ENCODE data around the gene PLEKHO2. TPM values are rescaled to one million over a fixed set of nuclear protein-coding genes. Genes with fewer than 3 reads are reported as not detected.

Gene PLEKHO2
- total and polyA plus RNA-seq, 2 experiments from 2014 or later, result 12.7 to 15.1 TPM

- no peak for DNase-seq (ENCODE audit: low spot score)
- Histone ChIP-seq H4K20me1 (ENCODE audit: insufficient read depth, poor library complexity, severe bottlenecking) (peaks cover 6% of the 10 kb centered on the region), H3K27me3 (no peaks in the 10 kb centered on the region), H3K4me1 (ENCODE audit: insufficient read depth) (peaks cover 25% of the 10 kb centered on the region), H3K9me3 (ENCODE audit: low read depth) (no peaks in the 10 kb centered on the region), H3K4me3 (peak overlapping the region; percentile 53), H3K9me2 (replicated peaks; ENCODE audit: insufficient read depth) (no peaks in the 10 kb centered on the region), H2AFZ (peak overlapping the region; percentile 78), H3K36me3 (replicated peaks; ENCODE audit: insufficient read depth, low read depth) (no peaks in the 10 kb centered on the region), H3K27ac (peak overlapping the region; percentile 87), H3K79me2 (peaks cover 38% of the 10 kb centered on the region), H3K4me2 (peak overlapping the region; percentile 94)
- TF ChIP-seq EZH2 (IDR thresholded peaks at IDR 0.05; ENCODE audit: borderline replicate concordance) (no peak), CTCF (IDR thresholded peaks at IDR 0.05; ENCODE audit: poor library complexity) (no peak), EZH2phosphoT487 (IDR thresholded peaks at IDR 0.05; ENCODE audit: low read depth, severe bottlenecking, unreplicated experiment) (no peak)
- WGBS (ENCODE audit: low lambda C conversion rate, missing lambda C conversion rate), result 4% methylated on average over 12 of the region's 12 CpGs
These were observed 713 bp upstream of the PLEKHO2 start for GRCh38 chr15:64841060-64841343.

GRCh38 chr15:64842096-64842939 is 603 bp downstream of the PLEKHO2 start:
- DNase-seq (ENCODE audit: low spot score), result no peak
- Histone ChIP-seq H3K79me2 (peaks cover 51% of the 10 kb centered on the region), H2AFZ (peak overlapping the region; percentile 56), H3K4me2 (peak overlapping the region; percentile 94), H3K4me1 (ENCODE audit: insufficient read depth) (peaks cover 25% of the 10 kb centered on the region), H4K20me1 (ENCODE audit: insufficient read depth, poor library complexity, severe bottlenecking) (peaks cover 6% of the 10 kb centered on the region), H3K36me3 (replicated peaks; ENCODE audit: insufficient read depth, low read depth) (no peaks in the 10 kb centered on the region), H3K27me3 (no peaks in the 10 kb centered on the region), H3K27ac (peak overlapping the region; percentile 82), H3K4me3 (peak overlapping the region; percentile 87), H3K9me3 (ENCODE audit: low read depth) (no peaks in the 10 kb centered on the region), H3K9me2 (replicated peaks; ENCODE audit: insufficient read depth) (no peaks in the 10 kb centered on the region)
- 20% methylated on average over 19 of the region's 26 CpGs for WGBS (ENCODE audit: low lambda C conversion rate, missing lambda C conversion rate)
- TF ChIP-seq CTCF (IDR thresholded peaks at IDR 0.05; ENCODE audit: poor library complexity) (no peak), EZH2 (IDR thresholded peaks at IDR 0.05; ENCODE audit: borderline replicate concordance) (no peak)

GRCh38 chr15:64842986-64843561 is 1.4 kb downstream of the PLEKHO2 start:
- Histone ChIP-seq H3K36me3 (replicated peaks; ENCODE audit: insufficient read depth, low read depth) (no peaks in the 10 kb centered on the region), H4K20me1 (ENCODE audit: insufficient read depth, poor library complexity, severe bottlenecking) (peaks cover 6% of the 10 kb centered on the region), H3K27me3 (no peaks in the 10 kb centered on the region), H3K9me3 (ENCODE audit: low read depth) (no peaks in the 10 kb centered on the region), H3K27ac (peak overlapping the region; percentile 82), H3K4me3 (no peak overlapping the region), H3K4me1 (ENCODE audit: insufficient read depth) (peaks cover 25% of the 10 kb centered on the region), H3K79me2 (peaks cover 59% of the 10 kb centered on the region), H3K4me2 (peak overlapping the region; percentile 94), H3K9me2 (replicated peaks; ENCODE audit: insufficient read depth) (no peaks in the 10 kb centered on the region), H2AFZ (no peak overlapping the region)
- DNase-seq (ENCODE audit: low spot score), result no peak
- no peak for TF ChIP-seq EZH2phosphoT487 (IDR thresholded peaks at IDR 0.05; ENCODE audit: low read depth, severe bottlenecking, unreplicated experiment)
- no peak for TF ChIP-seq EZH2 (IDR thresholded peaks at IDR 0.05; ENCODE audit: borderline replicate concordance)
- TF ChIP-seq CTCF (IDR thresholded peaks at IDR 0.05; ENCODE audit: poor library complexity), result no peak
- WGBS (ENCODE audit: low lambda C conversion rate, missing lambda C conversion rate), result 61% methylated on average over 7 of the region's 7 CpGs

All from hepatocyte (in vitro differentiated cells).